WTC11 (cell line): ENCODE measurements around the gene KIT. TPM values are rescaled to one million over a fixed set of nuclear protein-coding genes. Genes with fewer than 3 reads are reported as not detected.

Source experiments
- ATAC-seq: fragments of 200-7000 bp; cut with Tn5 transposase; 2 replicates; pipeline ENCODE4 v1.10.0; 2021; ENCODE audit warnings: mild to moderate bottlenecking, moderate library complexity
- CTCF ChIA-PET: fragments of 300-600 bp; sonication (Branson Sonifier 250); formaldehyde crosslinking; loops from one replicate; lab custom pipeline; 2021; ENCODE audit warnings: antibody characterized with exemption; lab: Charles Lee
- POLR2A ChIA-PET: fragments of 350-600 bp; sonication (Branson Sonifier 250); formaldehyde crosslinking; loops from one replicate; lab custom pipeline; 2021; ENCODE audit warnings: antibody characterized with exemption; lab: Charles Lee
- DNase-seq: peaks from one replicate; pipeline ENCODE4 v3.0.0; 2021; ENCODE audit warnings: low spot score
- H3K27ac Mint-ChIP-seq: 2 replicates; pipeline ENCODE4 v1.8.0; 2021; ENCODE audit warnings: mixed read lengths
- H3K27me3 Mint-ChIP-seq: 2 replicates; pipeline ENCODE4 v1.8.0; 2021; ENCODE audit warnings: low read depth, mild to moderate bottlenecking, moderate library complexity, mixed read lengths
- H3K36me3 Mint-ChIP-seq: 2 replicates; pipeline ENCODE4 v1.8.0; 2021; ENCODE audit warnings: mixed read lengths
- H3K4me1 Mint-ChIP-seq: 2 replicates; pipeline ENCODE4 v1.8.0; 2022; ENCODE audit warnings: mixed read lengths
- H3K4me3 Mint-ChIP-seq: 2 replicates; pipeline ENCODE4 v1.8.0; 2021; ENCODE audit warnings: mild to moderate bottlenecking, moderate library complexity, mixed read lengths
- H3K9me3 Mint-ChIP-seq: 2 replicates; pipeline ENCODE4 v1.8.0; 2021; ENCODE audit warnings: mixed read lengths
- CREB1 ChIP-seq: sonication (generic); formaldehyde crosslinking; IDR thresholded peaks from 2 replicates; pipeline ENCODE4 v1.8.0; 2023; ENCODE audit warnings: mild to moderate bottlenecking, missing genetic modification reagents
- ELF4 ChIP-seq: sonication (generic); formaldehyde crosslinking; IDR thresholded peaks from 2 replicates; pipeline ENCODE4 v1.8.1; 2022; ENCODE audit warnings: low read depth, mild to moderate bottlenecking, moderate library complexity, missing genetic modification reagents
- ETV6 ChIP-seq: sonication (generic); formaldehyde crosslinking; IDR thresholded peaks from 2 replicates; pipeline ENCODE4 v1.8.1; 2022; ENCODE audit warnings: mild to moderate bottlenecking, missing genetic modification reagents
- HMGA2 ChIP-seq: fragments of 250-450 bp; sonication (Bioruptor Pico); IDR thresholded peaks from 2 replicates; pipeline ENCODE4 v1.4.0; 2021; ENCODE audit warnings: mild to moderate bottlenecking, moderate library complexity
- IRF2 ChIP-seq: sonication (generic); formaldehyde crosslinking; IDR thresholded peaks from 2 replicates; pipeline ENCODE4 v1.8.0; 2022; ENCODE audit warnings: low read depth, missing genetic modification reagents, borderline replicate concordance
- NFATC4 ChIP-seq: fragments of 250-450 bp; sonication (Bioruptor Pico); IDR thresholded peaks from 2 replicates; pipeline ENCODE4 v1.9.0; 2021; ENCODE audit warnings: mild to moderate bottlenecking
- PRRX2 ChIP-seq: fragments of 250-450 bp; sonication (Bioruptor Pico); IDR thresholded peaks from 2 replicates; pipeline ENCODE4 v1.8.0; 2021; ENCODE audit warnings: mild to moderate bottlenecking
- SOX15 ChIP-seq: fragments of 250-450 bp; sonication (Bioruptor Pico); IDR thresholded peaks from 2 replicates; pipeline ENCODE4 v1.9.0; 2021; ENCODE audit warnings: mild to moderate bottlenecking
- TCF7 ChIP-seq: sonication (generic); formaldehyde crosslinking; IDR thresholded peaks from 2 replicates; pipeline ENCODE4 v1.8.0; 2022; ENCODE audit warnings: mild to moderate bottlenecking, low read depth, missing genetic modification reagents, moderate library complexity
- ZNF263 ChIP-seq: sonication (generic); formaldehyde crosslinking; IDR thresholded peaks from 2 replicates; pipeline ENCODE4 v1.8.1; 2022; ENCODE audit warnings: low read depth, mild to moderate bottlenecking, moderate library complexity, missing genetic modification reagents
- ZNF317 ChIP-seq: sonication (generic); formaldehyde crosslinking; IDR thresholded peaks from 2 replicates; pipeline ENCODE4 v1.8.1; 2023; ENCODE audit warnings: low read depth, mild to moderate bottlenecking, moderate library complexity, missing genetic modification reagents, borderline replicate concordance
- ZSCAN18 ChIP-seq: fragments of 250-450 bp; sonication (Bioruptor Pico); IDR thresholded peaks from 2 replicates; pipeline ENCODE4 v2.1.2; 2022; ENCODE audit warnings: mild to moderate bottlenecking, moderate library complexity
- total RNA-seq: library from RNA; stranded (reverse); gene quantifications from 3 replicates; pipeline ENCODE4 v1.2.3, GENCODE V29; 2021
- TF ChIP-seq, protein P1 (sequence below): sonication (generic); formaldehyde crosslinking; IDR thresholded peaks from 2 replicates; pipeline ENCODE4 v1.8.1; 2023; ENCODE audit warnings: mild to moderate bottlenecking, missing genetic modification reagents
- TF ChIP-seq, protein P2 (sequence below): sonication (generic); formaldehyde crosslinking; IDR thresholded peaks from 2 replicates; pipeline ENCODE4 v1.8.0; 2022; ENCODE audit warnings: missing genetic modification reagents
- TF ChIP-seq, protein P3 (sequence below): sonication (generic); formaldehyde crosslinking; IDR thresholded peaks from 2 replicates; pipeline ENCODE4 v1.8.0; 2023; ENCODE audit warnings: missing genetic modification reagents
- TF ChIP-seq, protein P4 (sequence below): sonication (generic); formaldehyde crosslinking; IDR thresholded peaks from 2 replicates; pipeline ENCODE4 v1.8.0; 2023; ENCODE audit warnings: missing genetic modification reagents, mild to moderate bottlenecking, borderline replicate concordance

The KIT gene
- total RNA-seq, 1 experiment from 2014 or later, result 23.3 TPM

DNA sequence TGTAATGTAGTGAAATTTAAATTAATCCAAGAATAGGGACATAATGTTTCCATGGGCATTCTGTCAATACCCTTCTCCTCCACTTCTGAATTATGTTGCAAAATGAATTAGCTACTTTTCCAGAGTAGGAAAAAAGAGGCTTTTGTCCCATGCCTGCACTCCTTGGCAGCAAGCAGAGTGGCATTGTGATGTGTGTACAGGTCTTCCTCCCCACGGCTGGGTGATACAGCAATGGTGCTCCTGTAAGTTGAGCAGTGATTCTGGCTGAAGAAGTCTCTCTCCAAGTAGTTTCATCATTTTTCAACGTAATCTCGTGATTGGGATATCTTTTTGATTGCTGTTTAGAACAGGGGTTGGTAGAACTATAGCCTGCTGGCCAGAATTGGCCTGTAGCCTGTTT lies 59.9 kb downstream of the KIT start (continued):
- TF ChIP-seq ZSCAN18 (CRISPR knock-in tag), result no peak

- H3K9me3 Mint-ChIP-seq, result no peaks in the 10 kb centered on the region
These were observed 61.6 kb downstream of the KIT start for GRCh38 chr4:54719378-54719777.

GRCh38 chr4:54723220-54723619 lies 65.5 kb downstream of the KIT start:
- H3K27me3 Mint-ChIP-seq, result no peaks in the 10 kb centered on the region
- peaks cover 9% of the 10 kb centered on the region; the same call in 1 of the 2 replicates for H3K36me3 Mint-ChIP-seq
- no peak overlapping the region for H3K27ac Mint-ChIP-seq
- POLR2A ChIA-PET, result no interaction called here
- TF ChIP-seq IRF2 (CRISPR knock-in tag) (no peak), PRRX2 (CRISPR knock-in tag) (no peak)
- CTCF ChIA-PET, result no interaction called here
- no peaks in the 10 kb centered on the region for H3K9me3 Mint-ChIP-seq
- no peak overlapping the region for H3K4me3 Mint-ChIP-seq
- ATAC-seq, result 0 out of 2 replicates have a peak, but pooled peaks have one; percentile 26
- no peak for DNase-seq
- peaks cover 25% of the 10 kb centered on the region for H3K4me1 Mint-ChIP-seq

More at GRCh38 chr4:54719378-54719777, 61.6 kb downstream of the KIT start:
- ATAC-seq, result no peak
- H3K36me3 Mint-ChIP-seq, result no peaks in the 10 kb centered on the region
- H3K27me3 Mint-ChIP-seq, result no peaks in the 10 kb centered on the region
- peaks cover 15% of the 10 kb centered on the region for H3K4me1 Mint-ChIP-seq
- TF ChIP-seq, protein P1, sequence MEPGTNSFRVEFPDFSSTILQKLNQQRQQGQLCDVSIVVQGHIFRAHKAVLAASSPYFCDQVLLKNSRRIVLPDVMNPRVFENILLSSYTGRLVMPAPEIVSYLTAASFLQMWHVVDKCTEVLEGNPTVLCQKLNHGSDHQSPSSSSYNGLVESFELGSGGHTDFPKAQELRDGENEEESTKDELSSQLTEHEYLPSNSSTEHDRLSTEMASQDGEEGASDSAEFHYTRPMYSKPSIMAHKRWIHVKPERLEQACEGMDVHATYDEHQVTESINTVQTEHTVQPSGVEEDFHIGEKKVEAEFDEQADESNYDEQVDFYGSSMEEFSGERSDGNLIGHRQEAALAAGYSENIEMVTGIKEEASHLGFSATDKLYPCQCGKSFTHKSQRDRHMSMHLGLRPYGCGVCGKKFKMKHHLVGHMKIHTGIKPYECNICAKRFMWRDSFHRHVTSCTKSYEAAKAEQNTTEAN (CRISPR knock-in tag), result no peak
- TF ChIP-seq ZNF263 (CRISPR knock-in tag) (no peak), SOX15 (CRISPR knock-in tag) (no peak), NFATC4 (CRISPR knock-in tag) (no peak), TCF7 (CRISPR knock-in tag) (no peak), ETV6 (CRISPR knock-in tag) (no peak)
- TF ChIP-seq, protein P2, sequence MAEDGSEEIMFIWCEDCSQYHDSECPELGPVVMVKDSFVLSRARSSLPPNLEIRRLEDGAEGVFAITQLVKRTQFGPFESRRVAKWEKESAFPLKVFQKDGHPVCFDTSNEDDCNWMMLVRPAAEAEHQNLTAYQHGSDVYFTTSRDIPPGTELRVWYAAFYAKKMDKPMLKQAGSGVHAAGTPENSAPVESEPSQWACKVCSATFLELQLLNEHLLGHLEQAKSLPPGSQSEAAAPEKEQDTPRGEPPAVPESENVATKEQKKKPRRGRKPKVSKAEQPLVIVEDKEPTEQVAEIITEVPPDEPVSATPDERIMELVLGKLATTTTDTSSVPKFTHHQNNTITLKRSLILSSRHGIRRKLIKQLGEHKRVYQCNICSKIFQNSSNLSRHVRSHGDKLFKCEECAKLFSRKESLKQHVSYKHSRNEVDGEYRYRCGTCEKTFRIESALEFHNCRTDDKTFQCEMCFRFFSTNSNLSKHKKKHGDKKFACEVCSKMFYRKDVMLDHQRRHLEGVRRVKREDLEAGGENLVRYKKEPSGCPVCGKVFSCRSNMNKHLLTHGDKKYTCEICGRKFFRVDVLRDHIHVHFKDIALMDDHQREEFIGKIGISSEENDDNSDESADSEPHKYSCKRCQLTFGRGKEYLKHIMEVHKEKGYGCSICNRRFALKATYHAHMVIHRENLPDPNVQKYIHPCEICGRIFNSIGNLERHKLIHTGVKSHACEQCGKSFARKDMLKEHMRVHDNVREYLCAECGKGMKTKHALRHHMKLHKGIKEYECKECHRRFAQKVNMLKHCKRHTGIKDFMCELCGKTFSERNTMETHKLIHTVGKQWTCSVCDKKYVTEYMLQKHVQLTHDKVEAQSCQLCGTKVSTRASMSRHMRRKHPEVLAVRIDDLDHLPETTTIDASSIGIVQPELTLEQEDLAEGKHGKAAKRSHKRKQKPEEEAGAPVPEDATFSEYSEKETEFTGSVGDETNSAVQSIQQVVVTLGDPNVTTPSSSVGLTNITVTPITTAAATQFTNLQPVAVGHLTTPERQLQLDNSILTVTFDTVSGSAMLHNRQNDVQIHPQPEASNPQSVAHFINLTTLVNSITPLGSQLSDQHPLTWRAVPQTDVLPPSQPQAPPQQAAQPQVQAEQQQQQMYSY (CRISPR knock-in tag), result no peak
- TF ChIP-seq, protein P3, sequence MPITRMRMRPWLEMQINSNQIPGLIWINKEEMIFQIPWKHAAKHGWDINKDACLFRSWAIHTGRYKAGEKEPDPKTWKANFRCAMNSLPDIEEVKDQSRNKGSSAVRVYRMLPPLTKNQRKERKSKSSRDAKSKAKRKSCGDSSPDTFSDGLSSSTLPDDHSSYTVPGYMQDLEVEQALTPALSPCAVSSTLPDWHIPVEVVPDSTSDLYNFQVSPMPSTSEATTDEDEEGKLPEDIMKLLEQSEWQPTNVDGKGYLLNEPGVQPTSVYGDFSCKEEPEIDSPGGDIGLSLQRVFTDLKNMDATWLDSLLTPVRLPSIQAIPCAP, result no peak
- POLR2A ChIA-PET, result no interaction called here
- H3K4me3 Mint-ChIP-seq, result no peak overlapping the region
- CTCF ChIA-PET, result no interaction called here
- no peak overlapping the region for H3K27ac Mint-ChIP-seq
- no peak for DNase-seq

DNA sequence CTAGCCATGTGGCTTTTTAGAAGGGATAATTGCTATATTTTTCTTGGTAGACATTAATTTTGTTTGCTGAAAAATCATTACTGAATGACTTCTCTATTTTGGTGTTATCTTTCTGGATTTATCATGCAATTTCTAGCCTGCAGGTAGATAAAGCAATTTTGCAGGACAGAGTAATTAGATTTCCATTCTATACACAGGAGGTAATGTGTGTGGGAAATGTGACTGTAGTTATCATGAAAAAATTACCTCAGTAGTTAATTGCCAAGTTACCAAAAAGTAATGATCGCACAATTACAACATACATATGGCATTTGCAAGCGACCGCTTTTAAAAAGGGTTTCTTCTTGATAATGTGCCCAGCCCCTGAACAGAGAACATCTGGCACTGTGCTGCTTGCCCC lies 66.1 kb downstream of the KIT start:
- H3K4me3 Mint-ChIP-seq, result no peak overlapping the region
- DNase-seq, result no peak
- ChIA-PET CTCF (no interaction called here), POLR2A (no interaction called here)
- no peaks in the 10 kb centered on the region for H3K27me3 Mint-ChIP-seq
- H3K27ac Mint-ChIP-seq, result no peak overlapping the region
- no peaks in the 10 kb centered on the region for H3K9me3 Mint-ChIP-seq
- no peak for ATAC-seq
- peaks cover 15% of the 10 kb centered on the region for H3K36me3 Mint-ChIP-seq
- peaks cover 25% of the 10 kb centered on the region for H3K4me1 Mint-ChIP-seq
- TF ChIP-seq HMGA2 (CRISPR knock-in tag) (no peak), ZNF317 (CRISPR knock-in tag) (no peak), CREB1 (CRISPR knock-in tag) (no peak), ELF4 (CRISPR knock-in tag) (no peak)
- TF ChIP-seq, protein P4, sequence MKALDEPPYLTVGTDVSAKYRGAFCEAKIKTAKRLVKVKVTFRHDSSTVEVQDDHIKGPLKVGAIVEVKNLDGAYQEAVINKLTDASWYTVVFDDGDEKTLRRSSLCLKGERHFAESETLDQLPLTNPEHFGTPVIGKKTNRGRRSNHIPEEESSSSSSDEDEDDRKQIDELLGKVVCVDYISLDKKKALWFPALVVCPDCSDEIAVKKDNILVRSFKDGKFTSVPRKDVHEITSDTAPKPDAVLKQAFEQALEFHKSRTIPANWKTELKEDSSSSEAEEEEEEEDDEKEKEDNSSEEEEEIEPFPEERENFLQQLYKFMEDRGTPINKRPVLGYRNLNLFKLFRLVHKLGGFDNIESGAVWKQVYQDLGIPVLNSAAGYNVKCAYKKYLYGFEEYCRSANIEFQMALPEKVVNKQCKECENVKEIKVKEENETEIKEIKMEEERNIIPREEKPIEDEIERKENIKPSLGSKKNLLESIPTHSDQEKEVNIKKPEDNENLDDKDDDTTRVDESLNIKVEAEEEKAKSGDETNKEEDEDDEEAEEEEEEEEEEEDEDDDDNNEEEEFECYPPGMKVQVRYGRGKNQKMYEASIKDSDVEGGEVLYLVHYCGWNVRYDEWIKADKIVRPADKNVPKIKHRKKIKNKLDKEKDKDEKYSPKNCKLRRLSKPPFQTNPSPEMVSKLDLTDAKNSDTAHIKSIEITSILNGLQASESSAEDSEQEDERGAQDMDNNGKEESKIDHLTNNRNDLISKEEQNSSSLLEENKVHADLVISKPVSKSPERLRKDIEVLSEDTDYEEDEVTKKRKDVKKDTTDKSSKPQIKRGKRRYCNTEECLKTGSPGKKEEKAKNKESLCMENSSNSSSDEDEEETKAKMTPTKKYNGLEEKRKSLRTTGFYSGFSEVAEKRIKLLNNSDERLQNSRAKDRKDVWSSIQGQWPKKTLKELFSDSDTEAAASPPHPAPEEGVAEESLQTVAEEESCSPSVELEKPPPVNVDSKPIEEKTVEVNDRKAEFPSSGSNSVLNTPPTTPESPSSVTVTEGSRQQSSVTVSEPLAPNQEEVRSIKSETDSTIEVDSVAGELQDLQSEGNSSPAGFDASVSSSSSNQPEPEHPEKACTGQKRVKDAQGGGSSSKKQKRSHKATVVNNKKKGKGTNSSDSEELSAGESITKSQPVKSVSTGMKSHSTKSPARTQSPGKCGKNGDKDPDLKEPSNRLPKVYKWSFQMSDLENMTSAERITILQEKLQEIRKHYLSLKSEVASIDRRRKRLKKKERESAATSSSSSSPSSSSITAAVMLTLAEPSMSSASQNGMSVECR (CRISPR knock-in tag), result no peak
